Umbilical cord (tissue), 2 donors: ENCODE data around the gene POP5. TPM values are rescaled to one million over a fixed set of nuclear protein-coding genes. Genes with fewer than 3 reads are reported as not detected.

Experiments
- DNase-seq: peaks from one replicate; pipeline ENCODE4 v3.0.0-alpha.2; 2015; ENCODE audit warnings: low spot score
- total RNA-seq: library from RNA; depleted of rRNA; stranded (reverse); fragments of >200 nt; gene quantifications from one replicate; pipeline ENCODE4 v1.2.3, GENCODE V29; 2014; ENCODE audit warnings: low replicate concordance; ENCODE audit not compliant: insufficient read depth

Gene POP5
- total RNA-seq, 1 donor from 2014 or later, result 11.3 TPM

- DNase-seq, result no peak
These were observed 9.7 kb upstream of the POP5 start for GRCh38 chr12:120590741-120591407.

- DNase-seq, result no peak
These were observed 8.0 kb upstream of the POP5 start for GRCh38 chr12:120588948-120589930.

- no peak for DNase-seq
These were observed 7.2 kb upstream of the POP5 start for GRCh38 chr12:120588371-120588770.

- no peak for DNase-seq
These were observed 5.7 kb upstream of the POP5 start for GRCh38 chr12:120586860-120587259.

- DNase-seq, result no peak
These were observed 5.0 kb upstream of the POP5 start for GRCh38 chr12:120586206-120586605.

GRCh38 chr12:120584343-120585149, 3.3 kb upstream of the POP5 start:
- DNase-seq, result no peak

GRCh38 chr12:120583478-120584030, 2.4 kb upstream of the POP5 start:
- peak; percentile 65 for DNase-seq

GRCh38 chr12:120581998-120582397, 796 bp upstream of the POP5 start:
- DNase-seq, result no peak

GRCh38 chr12:120579179-120579578, 2.0 kb downstream of the POP5 start:
- DNase-seq, result no peak

- no peak for DNase-seq
These were observed 7.1 kb downstream of the POP5 start for GRCh38 chr12:120574106-120574505.

- no peak for DNase-seq
These were observed 7.6 kb downstream of the POP5 start for GRCh38 chr12:120573560-120573959.

- peak; percentile 75 for DNase-seq
These were observed 9.9 kb downstream of the POP5 start for GRCh38 chr12:120571299-120571698.

GRCh38 chr12:120563495-120563894, 17.7 kb downstream of the POP5 start:
- DNase-seq, result no peak

GRCh38 chr12:120562906-120563305, 18.3 kb downstream of the POP5 start:
- DNase-seq, result no peak

GRCh38 chr12:120557589-120557988, 23.6 kb downstream of the POP5 start:
- no peak for DNase-seq

GRCh38 chr12:120554678-120555077, 26.5 kb downstream of the POP5 start:
- no peak for DNase-seq

GRCh38 chr12:120546050-120546386, 35.2 kb downstream of the POP5 start:
- no peak for DNase-seq

- DNase-seq, result no peak
These were observed 36.5 kb downstream of the POP5 start for GRCh38 chr12:120544691-120545090.

- DNase-seq, result no peak
These were observed 39.0 kb downstream of the POP5 start for GRCh38 chr12:120542166-120542565.

- DNase-seq, result no peak
These were observed 40.8 kb downstream of the POP5 start for GRCh38 chr12:120540445-120540844.

- DNase-seq, result no peak
These were observed 41.9 kb downstream of the POP5 start for GRCh38 chr12:120539303-120539702.
